GM12878 (cell line): Measurements from ENCODE around the gene ADRB1. TPM values are rescaled to one million over a fixed set of nuclear protein-coding genes. Genes with fewer than 3 reads are reported as not detected.

ENCODE experiments used
- CEBPB ChIP-seq, 2 experiments: fragments of 150-350 bp in 1 of 2; IDR thresholded peaks; 2 replicates each; pipeline ENCODE4 v1.6.1; 2012 to 2014; ENCODE audit warnings: low read depth in 2 of 2, low read length in 2 of 2, borderline replicate concordance in 1 of 2, inconsistent platforms in 1 of 2
- E2F8 ChIP-seq: fragments of 450-650 bp; IDR thresholded peaks from 2 replicates; pipeline ENCODE4 v1.6.1; 2018; ENCODE audit warnings: mild to moderate bottlenecking, low read depth, moderate library complexity; ENCODE audit not compliant: partially characterized antibody
- EGR1 ChIP-seq, 2 experiments: IDR thresholded peaks; 1 replicate in 1 of 2; 2 replicates in 1 of 2; pipeline ENCODE4 v1.6.1; 2011 to 2012; ENCODE audit warnings: low read depth in 2 of 2, low read length in 2 of 2, borderline replicate concordance in 1 of 2, mild to moderate bottlenecking in 1 of 2, moderate library complexity in 1 of 2
- HDAC6 ChIP-seq: fragments of 200-600 bp; sonication (generic); IDR thresholded peaks from one replicate; pipeline ENCODE4 v1.8.0; 2017; ENCODE audit warnings: antibody characterized with exemption; ENCODE audit not compliant: unreplicated experiment
- KDM1A ChIP-seq: fragments of 200-600 bp; sonication (generic); IDR thresholded peaks from 2 replicates; pipeline ENCODE4 v1.6.1; 2016; ENCODE audit warnings: borderline replicate concordance
- MEF2B ChIP-seq: fragments of 450-650 bp; IDR thresholded peaks from 2 replicates; pipeline ENCODE4 v1.6.1; 2018; ENCODE audit warnings: mild to moderate bottlenecking, moderate library complexity; ENCODE audit not compliant: partially characterized antibody, poor library complexity, severe bottlenecking
- MYC ChIP-seq: IDR thresholded peaks from 2 replicates; pipeline ENCODE4 v1.6.1; 2011; ENCODE audit warnings: mild to moderate bottlenecking, low read length, moderate library complexity, inconsistent platforms; ENCODE audit not compliant: insufficient read depth, insufficient replicate concordance, insufficient read length, severe bottlenecking
- NR2C2 ChIP-seq: IDR thresholded peaks from 2 replicates; pipeline ENCODE4 v1.6.1; 2011; ENCODE audit warnings: borderline replicate concordance, low read depth; ENCODE audit not compliant: control insufficient read depth, insufficient read length
- PBX3 ChIP-seq: IDR thresholded peaks from 2 replicates; pipeline ENCODE4 v1.6.1; 2011; ENCODE audit warnings: mild to moderate bottlenecking, low read depth, low read length, moderate library complexity; ENCODE audit not compliant: insufficient replicate concordance
- POU2F2 ChIP-seq: IDR thresholded peaks from 3 replicates; pipeline ENCODE4 v1.6.1; 2011; ENCODE audit warnings: low read depth, mild to moderate bottlenecking, low read length, borderline replicate concordance
- SREBF1 ChIP-seq: IDR thresholded peaks from 2 replicates; pipeline ENCODE4 v1.6.1; 2012; ENCODE audit warnings: mild to moderate bottlenecking, low read length
- STAT1 ChIP-seq: fragments of 450-650 bp; conservative IDR thresholded peaks from 2 replicates; pipeline ENCODE4 v1.6.1; 2014; ENCODE audit warnings: antibody characterized with exemption, mild to moderate bottlenecking
- SUPT20H ChIP-seq: IDR thresholded peaks from 2 replicates; pipeline ENCODE4 v1.6.1; 2011; ENCODE audit warnings: low read depth, mild to moderate bottlenecking, low read length, moderate library complexity, borderline replicate concordance; ENCODE audit not compliant: control insufficient read depth
- polyA plus RNA-seq, 11 experiments: library from polyadenylated mRNA; depleted of rRNA in 4 of 11; unstranded in 6 of 11; stranded (reverse) in 5 of 11; fragments of >200 nt; fragmentation: Nextera tagmentation in 4 of 11; fragmentation: Illumina TruSeq in 1 of 11; extraction: Ambion mirVana in 4 of 11; extraction: Trizol in 1 of 11; gene quantifications; 1 replicate in 1 of 11; 2 replicates in 10 of 11; pipeline versions ENCODE4 v1.2.1 to v1.2.3, GENCODE V29; 2011 to 2016; ENCODE audit warnings: inconsistent platforms in 2 of 11, missing spikeins in 2 of 11, low read depth in 1 of 11
- total RNA-seq, 4 experiments: library from RNA; depleted of rRNA in 3 of 4; stranded (reverse); fragments of >200 nt in 3 of 4; fragmentation: Illumina TruSeq in 1 of 4; extraction: Trizol in 1 of 4; gene quantifications; 2 replicates each; pipeline versions ENCODE4 v1.2.1 to v1.2.3, GENCODE V29; 2013 to 2021
- TF ChIP-seq, protein P1 (sequence below): fragments of 450-650 bp; IDR thresholded peaks from 2 replicates; pipeline ENCODE4 v1.6.1; 2018; ENCODE audit warnings: borderline replicate concordance, mild to moderate bottlenecking; ENCODE audit not compliant: partially characterized antibody
- TF ChIP-seq, protein P2 (sequence below): fragments of 150-350 bp; IDR thresholded peaks from 2 replicates; pipeline ENCODE4 v1.6.1; 2014; ENCODE audit warnings: mild to moderate bottlenecking, low read depth, low read length

ADRB1 gene
- total and polyA plus RNA-seq, 10 of the 15 experiments (the other 5 are each of a cell fraction or from before 2014, with no cell fraction given), result 0.26 to 4.5 (median 1.1) TPM

DNA sequence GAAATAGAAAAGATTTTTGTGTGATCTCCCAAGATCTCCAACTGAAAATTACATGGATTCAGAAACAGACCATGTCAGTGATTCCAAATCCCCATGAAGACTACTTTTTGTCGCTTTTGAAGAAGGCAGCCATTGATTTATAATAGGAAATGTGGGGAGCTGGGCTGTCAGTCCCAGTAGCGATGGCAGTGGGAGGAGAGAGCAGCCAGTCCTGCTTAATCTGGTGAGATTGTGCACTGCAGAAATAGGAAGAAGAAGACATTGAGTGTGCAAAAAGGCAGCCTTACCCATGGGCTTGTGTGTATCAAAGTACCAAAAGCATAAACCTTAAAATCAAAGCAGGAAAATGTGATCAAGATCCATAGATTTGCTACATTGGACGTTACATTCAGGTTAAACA is 4.8 kb downstream of the ADRB1 start (continued):
- TF ChIP-seq MYC (no peak), KDM1A (no peak), MEF2B (no peak), EGR1 (IDR thresholded peaks at IDR 0.05; ENCODE audit: borderline replicate concordance in 1 of 2, low read depth in 2 of 2, low read length in 2 of 2) (no peak), SUPT20H (no peak), HDAC6 (no peak), POU2F2 (no peak), CEBPB (IDR thresholded peaks at IDR 0.05; ENCODE audit: borderline replicate concordance in 1 of 2, low read depth in 2 of 2, low read length in 2 of 2) (no peak), SREBF1 (no peak), E2F8 (no peak), STAT1 (no peak), NR2C2 (no peak), PBX3 (no peak)
- TF ChIP-seq, protein P1, sequence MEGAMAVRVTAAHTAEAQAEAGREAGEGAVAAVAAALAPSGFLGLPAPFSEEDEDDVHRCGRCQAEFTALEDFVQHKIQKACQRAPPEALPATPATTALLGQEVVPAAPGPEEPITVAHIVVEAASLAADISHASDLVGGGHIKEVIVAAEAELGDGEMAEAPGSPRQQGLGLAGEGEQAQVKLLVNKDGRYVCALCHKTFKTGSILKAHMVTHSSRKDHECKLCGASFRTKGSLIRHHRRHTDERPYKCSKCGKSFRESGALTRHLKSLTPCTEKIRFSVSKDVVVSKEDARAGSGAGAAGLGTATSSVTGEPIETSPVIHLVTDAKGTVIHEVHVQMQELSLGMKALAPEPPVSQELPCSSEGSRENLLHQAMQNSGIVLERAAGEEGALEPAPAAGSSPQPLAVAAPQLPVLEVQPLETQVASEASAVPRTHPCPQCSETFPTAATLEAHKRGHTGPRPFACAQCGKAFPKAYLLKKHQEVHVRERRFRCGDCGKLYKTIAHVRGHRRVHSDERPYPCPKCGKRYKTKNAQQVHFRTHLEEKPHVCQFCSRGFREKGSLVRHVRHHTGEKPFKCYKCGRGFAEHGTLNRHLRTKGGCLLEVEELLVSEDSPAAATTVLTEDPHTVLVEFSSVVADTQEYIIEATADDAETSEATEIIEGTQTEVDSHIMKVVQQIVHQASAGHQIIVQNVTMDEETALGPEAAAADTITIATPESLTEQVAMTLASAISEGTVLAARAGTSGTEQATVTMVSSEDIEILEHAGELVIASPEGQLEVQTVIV, result no peak
- TF ChIP-seq, protein P2, sequence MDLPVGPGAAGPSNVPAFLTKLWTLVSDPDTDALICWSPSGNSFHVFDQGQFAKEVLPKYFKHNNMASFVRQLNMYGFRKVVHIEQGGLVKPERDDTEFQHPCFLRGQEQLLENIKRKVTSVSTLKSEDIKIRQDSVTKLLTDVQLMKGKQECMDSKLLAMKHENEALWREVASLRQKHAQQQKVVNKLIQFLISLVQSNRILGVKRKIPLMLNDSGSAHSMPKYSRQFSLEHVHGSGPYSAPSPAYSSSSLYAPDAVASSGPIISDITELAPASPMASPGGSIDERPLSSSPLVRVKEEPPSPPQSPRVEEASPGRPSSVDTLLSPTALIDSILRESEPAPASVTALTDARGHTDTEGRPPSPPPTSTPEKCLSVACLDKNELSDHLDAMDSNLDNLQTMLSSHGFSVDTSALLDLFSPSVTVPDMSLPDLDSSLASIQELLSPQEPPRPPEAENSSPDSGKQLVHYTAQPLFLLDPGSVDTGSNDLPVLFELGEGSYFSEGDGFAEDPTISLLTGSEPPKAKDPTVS, result no peak
